ENCODE results near the gene B4GALT6.

The B4GALT6 gene

GRCh38 chr18:31719363-31720006 lies 35.1 kb upstream of the B4GALT6 start:
- Histone ChIP-seq H2BK12ac (ENCODE audit: low read length in 2 of 2) (no peak overlapping the region), H3K4ac (ENCODE audit: low read depth in 1 of 2, low read length in 2 of 2) (no peak overlapping the region), H2AFZ (ENCODE audit: low read depth, low read length) (no peak overlapping the region), H3K79me1 (replicated peaks; ENCODE audit: low read length, poor library complexity, severe bottlenecking) (no peaks in the 10 kb centered on the region), H3K23ac (ENCODE audit: low read length in 2 of 2) (no peak overlapping the region), H3K4me1 (ENCODE audit: control insufficient read depth, insufficient read depth, low read depth, low read length) (no peaks in the 10 kb centered on the region), H2BK120ac (ENCODE audit: low read depth, low read length) (no peak overlapping the region), H2BK5ac (ENCODE audit: low read depth, low read length, poor library complexity, severe bottlenecking) (no peak overlapping the region), H3K14ac (ENCODE audit: low read length in 2 of 2) (no peak overlapping the region), H4K91ac (ENCODE audit: low read length) (no peak overlapping the region), H3K4me3 (ENCODE audit: insufficient read depth in 1 of 2, low read depth in 1 of 2, low read length in 2 of 2) (no peak overlapping the region), H3K27me3 (ENCODE audit: control insufficient read depth in 1 of 2, insufficient read depth in 1 of 2, low read length in 2 of 2) (no peaks in the 10 kb centered on the region), H4K8ac (ENCODE audit: low read length) (no peak overlapping the region), H3K4me2 (ENCODE audit: low read length, poor library complexity, severe bottlenecking) (no peak overlapping the region), H2AK5ac (ENCODE audit: low read length, severe bottlenecking) (no peak overlapping the region), H3K36me3 (ENCODE audit: control insufficient read depth in 1 of 2, insufficient read depth in 2 of 2, low read depth in 1 of 2, low read length in 2 of 2) (no peaks in the 10 kb centered on the region), H3K9me3 (ENCODE audit: control insufficient read depth, low read length) (no peaks in the 10 kb centered on the region), H2BK15ac (ENCODE audit: low read depth, poor library complexity, severe bottlenecking) (no peak overlapping the region), H3K18ac (ENCODE audit: low read depth in 1 of 2, low read length in 2 of 2) (no peak overlapping the region), H3K9ac (ENCODE audit: low read length) (no peak overlapping the region), H3K27ac (ENCODE audit: low read length, poor library complexity, severe bottlenecking) (no peak overlapping the region)
- 87% methylated on average over 7 of the region's 7 CpGs for WGBS
- DNase-seq, result no peak

DNA sequence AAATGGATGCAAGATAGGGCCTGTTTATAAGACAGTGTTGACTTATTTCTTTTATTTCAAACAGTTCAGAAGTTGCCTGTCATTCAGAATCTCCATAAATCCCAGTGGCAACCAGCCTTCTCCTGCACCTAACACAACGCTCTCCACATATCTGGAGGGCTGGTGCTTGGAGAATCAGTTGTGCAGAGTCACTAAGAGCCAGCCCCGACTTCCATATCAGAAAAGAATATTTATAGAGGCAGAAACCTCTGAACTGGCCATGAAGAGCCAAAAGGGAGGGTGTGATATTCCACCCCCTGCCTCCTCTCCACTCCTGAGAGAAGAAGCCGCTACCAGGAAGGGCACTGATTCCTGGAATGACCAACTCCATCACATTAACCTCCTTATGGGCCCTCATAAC lies 34.0 kb upstream of the B4GALT6 start:
- no peak overlapping the region for H2BK15ac ChIP-seq (ENCODE audit: low read depth, poor library complexity, severe bottlenecking)
- no peaks in the 10 kb centered on the region for H3K27me3 ChIP-seq (ENCODE audit: control insufficient read depth in 1 of 2, insufficient read depth in 1 of 2, low read length in 2 of 2)
- WGBS, result 80% methylated on average over 1 of the region's 3 CpGs
- H3K4me1 ChIP-seq (ENCODE audit: control insufficient read depth, insufficient read depth, low read depth, low read length), result no peaks in the 10 kb centered on the region
- H2AK5ac ChIP-seq (ENCODE audit: low read length, severe bottlenecking), result no peak overlapping the region
- H3K79me1 ChIP-seq (replicated peaks; ENCODE audit: low read length, poor library complexity, severe bottlenecking), result no peaks in the 10 kb centered on the region
- no peak overlapping the region for H4K8ac ChIP-seq (ENCODE audit: low read length)
- H2BK12ac ChIP-seq (ENCODE audit: low read length in 2 of 2), result no peak overlapping the region
- H3K4ac ChIP-seq (ENCODE audit: low read depth in 1 of 2, low read length in 2 of 2), result no peak overlapping the region
- H3K4me2 ChIP-seq (ENCODE audit: low read length, poor library complexity, severe bottlenecking), result no peak overlapping the region
- H4K91ac ChIP-seq (ENCODE audit: low read length), result no peak overlapping the region
- no peaks in the 10 kb centered on the region for H3K36me3 ChIP-seq (ENCODE audit: control insufficient read depth in 1 of 2, insufficient read depth in 2 of 2, low read depth in 1 of 2, low read length in 2 of 2)
- H3K23ac ChIP-seq (ENCODE audit: low read length in 2 of 2), result no peak overlapping the region
- H3K9ac ChIP-seq (ENCODE audit: low read length), result no peak overlapping the region
- H3K27ac ChIP-seq (ENCODE audit: low read length, poor library complexity, severe bottlenecking), result no peak overlapping the region
- no peak overlapping the region for H2BK5ac ChIP-seq (ENCODE audit: low read depth, low read length, poor library complexity, severe bottlenecking)
- H3K4me3 ChIP-seq (ENCODE audit: insufficient read depth in 1 of 2, low read depth in 1 of 2, low read length in 2 of 2), result no peak overlapping the region
- H3K18ac ChIP-seq (ENCODE audit: low read depth in 1 of 2, low read length in 2 of 2), result no peak overlapping the region
- H2BK120ac ChIP-seq (ENCODE audit: low read depth, low read length), result no peak overlapping the region
- no peak for DNase-seq
- no peaks in the 10 kb centered on the region for H3K9me3 ChIP-seq (ENCODE audit: control insufficient read depth, low read length)
- H2AFZ ChIP-seq (ENCODE audit: low read depth, low read length), result no peak overlapping the region
- no peak overlapping the region for H3K14ac ChIP-seq (ENCODE audit: low read length in 2 of 2)

GRCh38 chr18:31716362-31716761 lies 32.0 kb upstream of the B4GALT6 start:
- Histone ChIP-seq H2BK120ac (ENCODE audit: low read depth, low read length) (no peak overlapping the region), H4K91ac (ENCODE audit: low read length) (no peak overlapping the region), H2AFZ (ENCODE audit: low read depth, low read length) (no peak overlapping the region), H3K9me3 (ENCODE audit: control insufficient read depth, low read length) (no peaks in the 10 kb centered on the region), H3K4ac (ENCODE audit: low read depth in 1 of 2, low read length in 2 of 2) (no peak overlapping the region), H3K4me2 (ENCODE audit: low read length, poor library complexity, severe bottlenecking) (no peak overlapping the region), H2AK5ac (ENCODE audit: low read length, severe bottlenecking) (no peak overlapping the region), H2BK5ac (ENCODE audit: low read depth, low read length, poor library complexity, severe bottlenecking) (no peak overlapping the region), H2BK12ac (ENCODE audit: low read length in 2 of 2) (no peak overlapping the region), H3K18ac (ENCODE audit: low read depth in 1 of 2, low read length in 2 of 2) (no peak overlapping the region), H3K4me1 (ENCODE audit: control insufficient read depth, insufficient read depth, low read depth, low read length) (no peaks in the 10 kb centered on the region), H3K23ac (ENCODE audit: low read length in 2 of 2) (no peak overlapping the region), H3K9ac (ENCODE audit: low read length) (no peak overlapping the region), H3K27me3 (ENCODE audit: control insufficient read depth in 1 of 2, insufficient read depth in 1 of 2, low read length in 2 of 2) (no peaks in the 10 kb centered on the region), H3K14ac (ENCODE audit: low read length in 2 of 2) (no peak overlapping the region), H4K8ac (ENCODE audit: low read length) (no peak overlapping the region), H3K36me3 (ENCODE audit: control insufficient read depth in 1 of 2, insufficient read depth in 2 of 2, low read depth in 1 of 2, low read length in 2 of 2) (no peaks in the 10 kb centered on the region), H2BK15ac (ENCODE audit: low read depth, poor library complexity, severe bottlenecking) (no peak overlapping the region), H3K27ac (ENCODE audit: low read length, poor library complexity, severe bottlenecking) (no peak overlapping the region), H3K4me3 (ENCODE audit: insufficient read depth in 1 of 2, low read depth in 1 of 2, low read length in 2 of 2) (no peak overlapping the region), H3K79me1 (replicated peaks; ENCODE audit: low read length, poor library complexity, severe bottlenecking) (no peaks in the 10 kb centered on the region)
- 89% methylated on average over 3 of the region's 3 CpGs for WGBS
- no peak for DNase-seq

- no peak overlapping the region for H2BK120ac ChIP-seq (ENCODE audit: low read depth, low read length)
- no peaks in the 10 kb centered on the region for H3K79me1 ChIP-seq (replicated peaks; ENCODE audit: low read length, poor library complexity, severe bottlenecking)
- H2AFZ ChIP-seq (ENCODE audit: low read depth, low read length), result no peak overlapping the region
- H3K4me3 ChIP-seq (ENCODE audit: insufficient read depth in 1 of 2, low read depth in 1 of 2, low read length in 2 of 2), result no peak overlapping the region
- no peak overlapping the region for H4K91ac ChIP-seq (ENCODE audit: low read length)
- H3K4me1 ChIP-seq (ENCODE audit: control insufficient read depth, insufficient read depth, low read depth, low read length), result no peaks in the 10 kb centered on the region
- H3K9me3 ChIP-seq (ENCODE audit: control insufficient read depth, low read length), result no peaks in the 10 kb centered on the region
- H2AK5ac ChIP-seq (ENCODE audit: low read length, severe bottlenecking), result no peak overlapping the region
- no peak overlapping the region for H2BK15ac ChIP-seq (ENCODE audit: low read depth, poor library complexity, severe bottlenecking)
- no peak overlapping the region for H4K8ac ChIP-seq (ENCODE audit: low read length)
- no peak for DNase-seq
- H3K4ac ChIP-seq (ENCODE audit: low read depth in 1 of 2, low read length in 2 of 2), result no peak overlapping the region
- H2BK12ac ChIP-seq (ENCODE audit: low read length in 2 of 2), result no peak overlapping the region
- H3K23ac ChIP-seq (ENCODE audit: low read length in 2 of 2), result no peak overlapping the region
- H3K36me3 ChIP-seq (ENCODE audit: control insufficient read depth in 1 of 2, insufficient read depth in 2 of 2, low read depth in 1 of 2, low read length in 2 of 2), result no peaks in the 10 kb centered on the region
- no peak overlapping the region for H3K14ac ChIP-seq (ENCODE audit: low read length in 2 of 2)
- no peak overlapping the region for H3K27ac ChIP-seq (ENCODE audit: low read length, poor library complexity, severe bottlenecking)
- H3K27me3 ChIP-seq (ENCODE audit: control insufficient read depth in 1 of 2, insufficient read depth in 1 of 2, low read length in 2 of 2), result no peaks in the 10 kb centered on the region
- no peak overlapping the region for H3K4me2 ChIP-seq (ENCODE audit: low read length, poor library complexity, severe bottlenecking)
- 95% methylated on average over 3 of the region's 3 CpGs for WGBS
- no peak overlapping the region for H3K18ac ChIP-seq (ENCODE audit: low read depth in 1 of 2, low read length in 2 of 2)
- no peak overlapping the region for H3K9ac ChIP-seq (ENCODE audit: low read length)
- no peak overlapping the region for H2BK5ac ChIP-seq (ENCODE audit: low read depth, low read length, poor library complexity, severe bottlenecking)
Measured at GRCh38 chr18:31711365-31712172, 27.2 kb upstream of the B4GALT6 start.
